Left renal cortex interstitium (tissue), 4 donors: ENCODE data around the gene RNF121. TPM values are rescaled to one million over a fixed set of nuclear protein-coding genes. Genes with fewer than 3 reads are reported as not detected.

Experiments
- DNase-seq, 4 donors: peaks; one replicate each; pipeline ENCODE4 v3.0.0-alpha.2; 2013; ENCODE audit warnings: low read depth in 4 of 4, low spot score in 2 of 4, missing footprints in 1 of 4
- polyA plus RNA-seq, 4 donors: library from polyadenylated mRNA; unstranded; fragments of 120-200 nt; gene quantifications; one replicate each; pipeline ENCODE4 v1.2.1, GENCODE V29; 2013; ENCODE audit not compliant: insufficient read length in 4 of 4

RNF121 gene
- polyA plus RNA-seq, 4 donors, result 35.7 to 46.1 (median 44.3) TPM

DNA sequence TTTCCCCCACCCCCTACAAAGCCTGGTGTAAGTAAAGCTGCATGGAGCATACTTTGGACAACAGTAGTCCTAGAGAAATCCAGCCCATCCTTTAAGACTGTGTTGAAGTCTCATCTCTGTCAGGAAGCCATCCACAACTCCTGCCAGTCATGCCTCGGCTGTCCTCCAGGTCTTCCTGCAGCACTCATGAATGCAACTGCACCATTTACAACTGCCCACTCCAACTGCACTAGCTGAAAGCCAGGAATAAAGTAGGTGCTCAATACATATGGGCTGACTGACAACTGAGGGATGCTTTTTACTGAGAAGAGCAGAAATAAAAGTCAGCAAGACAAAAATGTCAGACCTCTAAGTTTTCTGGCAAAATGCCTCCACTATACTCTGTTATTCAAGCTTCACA is 97.2 kb downstream of the RNF121 start:
- no peak for DNase-seq

- DNase-seq, result no peak
These were observed 101.7 kb downstream of the RNF121 start for GRCh38 chr11:72030472-72031045.

DNA sequence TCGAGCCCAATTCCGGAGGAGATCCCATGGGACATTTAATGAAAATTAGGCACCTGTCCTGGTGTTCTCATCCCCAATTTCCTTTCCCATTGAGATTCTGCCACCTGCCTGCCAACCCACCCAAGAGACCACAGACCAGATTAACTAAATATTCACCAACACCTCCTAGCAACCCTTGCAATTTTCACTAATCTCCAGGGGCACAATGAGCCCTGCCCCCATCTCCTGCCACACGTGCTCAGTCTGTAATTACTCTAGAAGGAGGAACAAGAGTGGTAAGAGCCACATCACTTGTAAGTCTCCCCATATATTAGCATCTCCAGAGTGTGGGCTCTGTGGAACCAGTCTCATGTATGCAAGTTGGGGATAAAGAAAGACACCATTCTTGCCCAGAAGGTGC is 107.8 kb downstream of the RNF121 start:
- DNase-seq, result no peak

- no peak for DNase-seq
These were observed 108.9 kb downstream of the RNF121 start for GRCh38 chr11:72037554-72038311.

DNA sequence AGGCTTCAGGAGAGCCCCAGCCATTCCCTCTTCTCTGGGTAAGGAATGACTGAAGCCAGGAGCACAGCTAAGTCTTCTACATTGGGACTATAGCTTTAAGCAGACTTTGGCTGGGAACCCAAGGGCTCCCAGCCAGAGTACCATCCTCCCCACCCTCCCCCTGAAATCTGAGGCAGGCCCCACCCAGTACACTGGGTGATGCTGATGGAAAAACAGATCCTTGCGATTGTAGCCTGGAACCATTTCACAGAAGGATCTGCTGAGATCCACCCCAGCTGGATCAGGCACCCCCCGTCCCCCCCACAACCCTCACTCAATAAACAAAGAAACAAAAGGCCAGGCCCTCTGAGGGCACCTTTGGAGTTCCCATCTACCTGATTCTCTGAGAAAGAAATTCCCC is 109.6 kb downstream of the RNF121 start:
- no peak for DNase-seq

- DNase-seq, result no peak
These were observed 110.4 kb downstream of the RNF121 start for GRCh38 chr11:72039031-72039855.

- no peak for DNase-seq
These were observed 111.1 kb downstream of the RNF121 start for GRCh38 chr11:72039856-72040401.

- DNase-seq, result peak; percentile 93 to 96 (median 94)
These were observed 111.9 kb downstream of the RNF121 start for GRCh38 chr11:72040491-72041363.

DNA sequence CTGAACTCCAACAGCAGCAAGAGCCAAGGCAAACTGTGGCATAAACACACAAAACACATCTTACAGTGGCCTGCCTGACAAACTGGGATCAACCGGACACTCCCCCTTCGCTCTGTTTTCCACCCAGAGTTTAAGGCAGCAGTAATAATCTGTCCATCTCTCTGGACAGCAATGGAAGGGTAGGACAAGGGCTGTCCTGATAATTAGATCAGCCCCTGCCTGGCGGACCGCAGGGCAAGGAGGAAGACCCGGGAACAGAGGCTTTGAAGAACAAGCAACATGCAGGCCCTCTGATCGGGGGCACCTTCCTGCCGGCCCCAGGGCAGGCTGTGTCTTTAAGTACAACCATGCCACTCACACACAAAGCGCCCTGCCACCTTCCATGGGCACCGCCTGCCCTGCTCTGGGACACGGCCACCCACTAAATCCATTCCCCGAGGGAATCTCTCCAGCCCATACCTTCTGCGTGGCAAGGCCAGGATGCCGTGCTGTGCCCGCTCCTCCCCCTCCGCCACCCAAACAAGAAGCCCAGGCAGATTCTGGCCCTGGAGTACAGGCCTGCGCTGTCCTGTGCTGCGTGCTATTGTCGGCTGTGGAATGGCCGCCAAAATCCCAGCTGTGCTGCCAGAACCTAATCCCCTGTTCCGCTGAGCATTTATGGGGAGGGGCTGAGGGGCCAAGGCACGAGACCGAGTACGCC is 112.7 kb downstream of the RNF121 start:
- peak in 3 of 4 donors; percentile 50 to 85 (median 70) for DNase-seq

DNA sequence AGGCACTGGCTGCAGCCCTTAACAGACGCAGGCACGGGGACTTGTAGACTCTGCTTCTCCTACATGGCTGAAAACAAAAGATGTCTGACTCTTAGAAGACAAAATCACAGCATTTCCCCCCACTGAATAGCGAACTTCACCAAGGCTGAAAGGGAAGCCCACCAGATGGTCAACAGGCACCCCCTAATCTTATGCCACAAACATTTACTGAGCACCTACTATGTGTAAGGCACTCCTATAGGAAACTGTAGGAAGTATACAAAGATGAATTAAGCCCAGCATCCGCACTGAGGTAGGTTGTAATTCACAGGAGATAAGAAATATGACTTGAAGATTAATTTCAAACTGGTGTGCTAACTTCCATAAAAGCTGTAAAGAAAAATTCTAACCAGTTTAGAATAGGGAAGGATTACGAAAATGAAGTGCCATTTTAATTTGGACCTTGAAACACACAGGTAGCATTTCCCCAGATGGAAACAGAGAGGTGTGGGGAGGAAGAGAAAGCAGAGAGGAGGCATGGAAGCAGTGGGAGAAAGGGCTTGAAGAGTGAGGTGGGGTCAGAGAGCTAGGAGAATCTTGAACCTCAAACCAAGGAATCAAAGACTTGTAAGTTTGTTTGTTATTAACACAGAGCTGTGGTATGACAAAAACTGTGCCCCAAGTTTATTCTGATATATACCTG is 113.4 kb downstream of the RNF121 start:
- DNase-seq, result no peak

- no peak for DNase-seq
These were observed 117.0 kb downstream of the RNF121 start for GRCh38 chr11:72045849-72046248.

Other genes starting within 250 kb of the RNF121 start
- gene DEFB108B, start 95.8 kb upstream of the RNF121 start, polyA plus RNA-seq, result under 1 TPM in 1 of 4 donors, not detected in 3; 0.17 TPM
- 1 to 10 TPM in 3 of 4 donors, not detected in 1; 1.2 to 2.3 (median 1.4) TPM for gene DEFB131B, start 50.6 kb upstream of the RNF121 start, polyA plus RNA-seq
- 1 to 10 TPM; 6.0 to 9.7 (median 8.0) TPM for gene XNDC1N, start 452 bp upstream of the RNF121 start, polyA plus RNA-seq
- 10 to 100 TPM in 2 of 4 donors, 1 to 10 TPM in 2; 5.1 to 15.3 (median 10.5) TPM for gene IL18BP, start 69.9 kb downstream of the RNF121 start, polyA plus RNA-seq
- gene NUMA1, start 151.5 kb downstream of the RNF121 start, polyA plus RNA-seq, result 100 to 1,000 TPM; 232 to 355 (median 282) TPM
- gene LRRC51, start 151.8 kb downstream of the RNF121 start, polyA plus RNA-seq, result 10 to 100 TPM; 20.1 to 37.3 (median 26.5) TPM
- gene LAMTOR1, start 174.3 kb downstream of the RNF121 start, polyA plus RNA-seq, result 100 to 1,000 TPM; 112 to 127 (median 119) TPM
- gene TOMT, start 176.9 kb downstream of the RNF121 start, polyA plus RNA-seq, result not detected
- 10 to 100 TPM; 47.2 to 57.8 (median 50.2) TPM for gene ANAPC15, start 183.6 kb downstream of the RNF121 start, polyA plus RNA-seq
- 1 to 10 TPM; 1.7 to 3.4 (median 2.6) TPM for gene FOLR3, start 206.7 kb downstream of the RNF121 start, polyA plus RNA-seq